NCI-H2081 treated with DMSO at 0.1 percent for 48 hours (cell line): Measurements from ENCODE around the gene TNFRSF13B.
"Not testable (repeated sequence)": the region's sequence is repeated elsewhere in the genome, so short reads cannot be mapped to it uniquely, and the experiment has no call there.

Source experiments
- DNase-seq: peaks from one replicate; lab custom pipeline; 2025; lab: John Stamatoyannopoulos, UW

TNFRSF13B gene

DNA sequence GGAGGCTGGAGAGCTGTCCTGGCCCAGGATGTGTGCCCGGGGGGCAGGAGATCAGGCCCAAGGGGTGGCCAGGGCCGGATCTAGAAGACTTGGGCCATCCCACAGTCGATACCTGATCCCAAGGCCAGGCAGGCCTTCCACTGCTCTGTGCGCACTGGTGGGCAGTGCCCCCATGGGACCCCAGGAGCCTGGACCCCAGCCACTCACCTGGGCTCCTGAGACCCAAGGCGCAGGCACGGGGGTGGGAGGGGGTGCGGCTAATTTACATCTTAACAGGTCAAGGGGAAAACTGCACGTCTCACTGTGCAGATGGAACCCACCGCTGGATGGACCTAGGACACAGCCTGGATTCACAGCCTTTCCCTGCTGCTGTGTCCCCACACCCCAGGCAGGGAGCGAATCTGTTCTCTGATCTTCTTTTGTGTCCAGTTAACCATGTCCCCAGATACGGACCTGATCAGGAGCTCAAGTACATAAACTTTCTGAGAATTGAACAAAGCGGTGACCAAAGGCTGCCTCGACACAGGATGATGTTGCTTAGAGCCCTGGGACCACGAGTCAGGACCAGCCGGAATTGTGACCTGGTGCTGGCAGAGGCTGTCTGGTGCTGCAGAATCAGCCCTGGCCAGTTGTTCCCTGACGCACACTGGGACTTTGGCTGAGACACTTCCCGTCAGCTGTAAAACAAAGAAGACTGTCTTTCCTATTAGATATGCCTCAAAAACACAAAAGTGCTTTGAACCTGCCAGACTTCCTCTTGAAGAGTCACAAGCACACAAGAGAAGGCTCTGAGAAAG lies 60.6 kb downstream of the TNFRSF13B start:
- DNase-seq, result no peak

GRCh38 chr17:16910341-16910740 lies 61.6 kb downstream of the TNFRSF13B start:
- DNase-seq, result no peak

- DNase-seq, result no peak
Observed at GRCh38 chr17:16909472-16910246, 62.3 kb downstream of the TNFRSF13B start.

DNA sequence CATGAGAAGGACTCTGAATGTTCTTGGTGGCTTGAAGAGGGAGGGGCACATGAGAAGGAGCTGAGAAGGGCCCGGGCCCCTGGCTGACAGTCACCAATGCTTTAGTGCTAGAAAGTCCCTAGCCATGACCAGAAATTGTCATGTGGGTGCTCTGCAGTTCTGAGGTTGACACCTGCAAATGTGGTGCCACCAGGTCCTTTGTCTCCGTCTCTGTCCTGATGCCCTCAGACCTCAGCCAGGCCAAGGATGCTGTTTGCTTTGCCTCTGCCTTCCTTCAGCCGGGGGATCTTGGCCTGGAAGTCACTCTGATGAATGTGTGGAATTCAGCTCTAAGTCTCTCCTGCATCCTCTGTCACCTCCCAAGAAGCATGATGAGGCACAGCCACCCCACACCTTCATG lies 63.6 kb downstream of the TNFRSF13B start:
- DNase-seq, result no peak

- no peak for DNase-seq
Observed at GRCh38 chr17:16906680-16907079, 65.2 kb downstream of the TNFRSF13B start.

DNA sequence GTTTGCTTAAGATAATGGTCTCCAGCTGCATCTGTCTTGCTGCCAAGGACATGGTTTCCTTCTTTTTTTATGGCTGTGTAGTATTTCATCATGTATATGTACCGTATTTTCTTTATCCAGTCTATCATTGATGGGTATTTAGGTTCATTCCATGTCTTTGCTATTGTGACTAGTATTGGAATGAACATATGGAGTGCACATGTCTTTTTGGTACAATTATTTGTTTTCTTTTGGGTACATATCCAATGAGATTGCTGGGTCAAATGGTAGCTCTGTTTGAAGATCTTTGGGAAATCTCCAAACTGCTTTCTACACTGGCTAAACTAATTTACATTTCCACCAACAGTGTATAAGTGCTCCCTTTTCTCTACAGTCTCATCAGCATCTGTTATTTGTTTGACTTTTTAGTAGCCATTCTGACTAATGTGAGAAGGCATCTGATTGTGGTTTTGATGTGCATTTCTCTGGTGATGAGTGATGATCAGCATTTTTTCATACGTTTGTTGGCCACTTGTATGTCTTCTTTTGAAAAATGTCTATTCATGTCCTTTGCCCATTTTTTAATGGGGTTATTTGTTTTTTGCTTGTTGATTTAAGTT lies 66.2 kb downstream of the TNFRSF13B start:
- DNase-seq, result no peak

DNA sequence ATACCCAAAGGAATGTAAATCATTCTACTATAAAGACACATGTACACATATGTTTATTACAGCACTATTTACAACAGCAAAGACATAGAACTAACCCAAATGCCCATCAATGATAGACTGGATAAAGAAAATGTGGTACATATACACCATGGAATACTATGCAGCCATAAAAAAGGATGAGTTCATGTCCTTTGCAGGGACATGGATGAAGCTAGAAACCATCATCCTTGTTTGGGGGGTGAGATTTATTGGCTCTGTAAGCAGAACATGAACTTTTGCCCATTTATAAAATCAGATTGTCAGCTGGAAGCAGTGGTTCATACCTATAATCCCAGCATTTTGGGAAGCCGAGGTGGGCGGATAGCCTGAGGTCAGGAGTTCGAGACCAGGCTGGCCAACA lies 68.8 kb downstream of the TNFRSF13B start:
- DNase-seq, result not testable (repeated sequence)

GRCh38 chr17:16900288-16900882 lies 71.5 kb downstream of the TNFRSF13B start:
- no peak for DNase-seq

GRCh38 chr17:16897211-16897896 lies 74.6 kb downstream of the TNFRSF13B start:
- not testable (repeated sequence) for DNase-seq

DNA sequence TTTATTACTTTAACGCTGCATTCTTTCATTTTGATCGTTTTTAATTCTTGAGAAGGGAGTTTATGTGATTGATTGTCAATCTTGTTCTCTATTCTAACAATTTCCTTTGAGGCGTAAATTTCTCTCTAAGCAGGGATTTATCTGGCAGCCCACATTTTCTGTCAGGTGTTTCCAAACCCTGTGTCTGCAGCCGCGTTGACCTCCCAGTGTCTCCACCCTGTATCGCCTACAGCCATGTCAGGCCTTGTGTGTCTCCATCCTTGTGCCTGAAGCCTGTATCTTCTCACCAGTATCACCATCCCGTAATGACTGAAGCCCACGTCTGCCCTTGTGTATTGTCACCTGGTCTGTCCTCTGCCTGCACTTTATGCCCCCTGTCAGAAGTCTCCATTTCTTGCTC lies 75.7 kb downstream of the TNFRSF13B start:
- not testable (repeated sequence) for DNase-seq

DNA sequence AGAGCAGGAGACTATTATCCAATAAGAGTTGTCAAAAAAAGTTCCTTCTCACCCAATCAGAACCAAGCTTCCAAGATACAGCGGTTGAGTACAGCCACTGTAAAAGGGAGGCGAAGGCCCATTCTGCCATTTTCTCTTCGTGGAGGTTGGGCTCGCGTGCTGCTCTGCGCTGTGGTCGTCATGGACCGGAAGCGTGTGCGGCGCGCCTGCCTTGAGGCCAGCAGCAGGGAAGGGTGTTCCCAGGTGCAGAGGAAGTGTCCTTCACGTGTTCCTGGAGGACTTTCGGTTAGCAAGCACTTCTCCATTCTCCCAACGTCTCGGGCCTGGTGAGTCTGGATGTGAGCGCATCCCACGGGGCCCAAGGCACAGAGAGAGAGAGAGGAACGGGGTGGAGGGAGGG lies 78.4 kb downstream of the TNFRSF13B start:
- not testable (repeated sequence) for DNase-seq

DNA sequence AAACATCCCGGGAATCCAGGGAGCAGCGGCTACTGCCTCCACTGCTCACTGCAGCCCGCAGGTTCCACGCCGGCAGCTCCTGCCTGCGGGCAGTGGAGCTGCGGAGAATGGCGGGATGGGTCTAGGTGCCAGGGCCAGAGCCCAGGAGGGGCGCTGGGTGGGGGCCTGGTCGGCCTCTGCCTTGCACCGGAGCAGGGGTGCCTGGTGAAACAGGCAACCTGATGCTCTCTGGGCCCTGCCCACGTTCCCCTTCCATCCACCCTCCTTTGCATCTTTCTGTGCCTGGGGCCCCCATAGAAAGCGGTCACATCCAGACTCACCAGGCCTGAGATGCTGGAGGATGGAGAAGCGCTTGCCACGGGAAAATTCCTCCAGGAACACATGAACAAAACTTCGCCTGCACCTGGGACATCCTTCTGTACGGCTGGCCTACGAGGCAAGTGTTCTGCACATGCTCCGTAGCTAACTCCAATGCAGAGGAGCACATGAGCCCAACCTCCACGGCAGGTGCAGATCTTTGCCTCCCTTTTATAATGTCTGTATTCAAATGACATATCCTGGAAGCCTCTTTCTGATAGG lies 79.0 kb downstream of the TNFRSF13B start:
- not testable (repeated sequence) for DNase-seq

GRCh38 chr17:16889088-16889465 lies 82.8 kb downstream of the TNFRSF13B start:
- no peak for DNase-seq
